Osteoblast (primary cell): ENCODE measurements around the gene PRMT3. TPM values are rescaled to one million over a fixed set of nuclear protein-coding genes. Genes with fewer than 3 reads are reported as not detected.

Source experiments
- DNase-seq: peaks from one replicate; pipeline ENCODE4 v3.0.0; 2011; ENCODE audit warnings: low spot score, mixed read lengths; ENCODE audit not compliant: insufficient read length; ENCODE audit errors: missing footprints
- H2AFZ ChIP-seq: 2 replicates; pipeline ENCODE4 v1.6.0; 2011; ENCODE audit warnings: mild to moderate bottlenecking, low read length
- H3K27ac ChIP-seq: 2 replicates; pipeline ENCODE4 v1.5.1; 2011; ENCODE audit warnings: mild to moderate bottlenecking, low read depth, low read length, moderate library complexity
- H3K27me3 ChIP-seq: 2 replicates; pipeline ENCODE4 v1.6.0; 2012; ENCODE audit warnings: mild to moderate bottlenecking, control low read depth, inconsistent platforms, low read length, moderate library complexity; ENCODE audit not compliant: insufficient read depth
- H3K36me3 ChIP-seq: 2 replicates; pipeline ENCODE4 v1.5.1; 2011; ENCODE audit warnings: mild to moderate bottlenecking, low read length, control low read depth, moderate library complexity; ENCODE audit not compliant: insufficient read depth
- H3K4me1 ChIP-seq: 2 replicates; pipeline ENCODE4 v1.5.1; 2011; ENCODE audit warnings: mild to moderate bottlenecking, low read length, control low read depth, moderate library complexity; ENCODE audit not compliant: insufficient read depth
- H3K4me2 ChIP-seq: 2 replicates; pipeline ENCODE4 v1.6.0; 2011; ENCODE audit warnings: mild to moderate bottlenecking, low read length; ENCODE audit not compliant: insufficient read depth
- H3K4me3 ChIP-seq: fragments of 200-600 bp; sonication (generic); 3 replicates; pipeline ENCODE4 v1.5.1; 2012; ENCODE audit warnings: mild to moderate bottlenecking, low read length, inconsistent platforms; ENCODE audit not compliant: insufficient read depth
- H3K79me2 ChIP-seq: 2 replicates; pipeline ENCODE4 v1.6.0; 2012; ENCODE audit warnings: mild to moderate bottlenecking, low read length, control low read depth, inconsistent platforms; ENCODE audit not compliant: insufficient read depth
- H3K9me3 ChIP-seq: 2 replicates; pipeline ENCODE4 v1.5.1; 2011; ENCODE audit warnings: low read depth, low read length, control low read depth
- H4K20me1 ChIP-seq: 2 replicates; pipeline ENCODE4 v1.6.0; 2012; ENCODE audit warnings: mild to moderate bottlenecking, low read length, control low read depth; ENCODE audit not compliant: insufficient read depth
- total RNA-seq: library from RNA; depleted of rRNA; stranded (reverse); fragments of >200 nt; gene quantifications from 2 replicates; pipeline ENCODE4 v1.2.3, GENCODE V29; 2012
- TF ChIP-seq, protein P1 (sequence below): IDR thresholded peaks from 2 replicates; pipeline ENCODE4 v1.5.1; 2011; ENCODE audit warnings: mild to moderate bottlenecking, low read depth, low read length, moderate library complexity; ENCODE audit errors: extremely low read depth

The PRMT3 gene
- total RNA-seq, 1 donor: 20.6 TPM

DNA sequence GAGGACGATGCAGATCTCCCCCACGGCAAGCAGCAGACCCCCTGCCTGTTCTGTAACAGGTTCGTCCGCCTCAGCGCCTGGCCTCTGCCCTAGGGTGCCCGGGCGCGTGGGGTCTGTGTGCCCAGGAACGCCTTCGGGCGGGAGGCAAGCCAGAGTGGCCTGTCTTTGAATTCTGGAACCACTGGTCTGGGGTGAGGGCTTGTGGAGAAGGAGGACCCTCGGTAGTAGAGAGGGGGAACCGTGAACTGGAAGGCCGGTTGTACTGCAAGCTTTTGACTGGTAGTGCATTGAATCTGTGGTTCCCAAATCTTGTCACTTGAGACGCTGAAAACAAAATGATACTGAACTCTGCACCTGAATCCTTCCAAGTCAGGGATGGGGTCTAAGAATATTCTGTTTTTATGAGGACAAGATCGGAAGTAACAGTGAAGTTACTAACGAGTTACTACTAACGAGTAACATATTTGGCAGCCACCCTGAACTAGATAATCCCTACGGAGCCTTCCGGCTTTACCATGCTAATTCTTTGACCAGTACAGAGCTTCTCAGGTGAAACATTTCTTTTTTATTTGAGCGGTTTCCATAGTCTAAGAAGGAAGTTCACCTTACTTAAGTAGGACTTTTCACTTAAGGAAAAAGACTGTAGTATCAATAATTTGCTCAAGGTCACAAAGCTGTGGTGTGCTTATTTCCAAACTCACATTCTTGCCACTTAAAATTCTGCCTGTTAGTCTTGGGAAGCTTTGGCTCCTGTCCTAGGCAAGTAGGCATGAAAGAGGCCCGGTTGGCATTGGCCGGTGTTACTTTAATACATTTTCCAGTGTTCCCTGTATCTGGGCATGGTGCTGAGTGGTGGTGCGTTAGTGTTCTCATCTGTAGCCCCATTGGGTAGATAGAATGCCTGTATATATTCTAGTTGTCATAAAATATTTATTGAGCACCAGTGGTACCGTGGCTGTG, 860 bp downstream of the PRMT3 start:
- DNase-seq: peak; percentile 54
- TF ChIP-seq, protein P1, sequence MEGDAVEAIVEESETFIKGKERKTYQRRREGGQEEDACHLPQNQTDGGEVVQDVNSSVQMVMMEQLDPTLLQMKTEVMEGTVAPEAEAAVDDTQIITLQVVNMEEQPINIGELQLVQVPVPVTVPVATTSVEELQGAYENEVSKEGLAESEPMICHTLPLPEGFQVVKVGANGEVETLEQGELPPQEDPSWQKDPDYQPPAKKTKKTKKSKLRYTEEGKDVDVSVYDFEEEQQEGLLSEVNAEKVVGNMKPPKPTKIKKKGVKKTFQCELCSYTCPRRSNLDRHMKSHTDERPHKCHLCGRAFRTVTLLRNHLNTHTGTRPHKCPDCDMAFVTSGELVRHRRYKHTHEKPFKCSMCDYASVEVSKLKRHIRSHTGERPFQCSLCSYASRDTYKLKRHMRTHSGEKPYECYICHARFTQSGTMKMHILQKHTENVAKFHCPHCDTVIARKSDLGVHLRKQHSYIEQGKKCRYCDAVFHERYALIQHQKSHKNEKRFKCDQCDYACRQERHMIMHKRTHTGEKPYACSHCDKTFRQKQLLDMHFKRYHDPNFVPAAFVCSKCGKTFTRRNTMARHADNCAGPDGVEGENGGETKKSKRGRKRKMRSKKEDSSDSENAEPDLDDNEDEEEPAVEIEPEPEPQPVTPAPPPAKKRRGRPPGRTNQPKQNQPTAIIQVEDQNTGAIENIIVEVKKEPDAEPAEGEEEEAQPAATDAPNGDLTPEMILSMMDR: no peak

DNA sequence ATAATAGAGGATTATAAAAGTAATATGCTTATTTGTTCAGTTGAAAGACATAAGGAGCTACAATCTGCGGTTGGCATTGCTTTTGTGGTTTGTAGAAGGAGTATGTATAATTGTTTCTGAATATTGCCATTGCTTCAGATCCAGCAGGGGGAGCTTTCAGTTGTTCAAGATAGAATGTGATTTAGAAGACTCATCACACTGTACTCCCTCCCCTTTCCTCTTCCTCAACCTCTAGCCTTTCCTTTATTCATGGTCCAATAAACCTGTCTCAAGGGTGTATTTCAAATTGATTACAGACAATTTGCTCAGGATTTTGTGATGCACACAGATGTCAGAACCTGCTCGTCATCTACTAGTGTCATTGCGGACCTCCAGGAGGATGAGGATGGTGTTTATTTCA, 9.8 kb downstream of the PRMT3 start:
- TF ChIP-seq, protein P1: peak; percentile 75
- Histone ChIP-seq H3K4me1 (no peaks in the 10 kb centered on the region), H3K4me2 (no peak overlapping the region), H3K36me3 (peaks cover 3% of the 10 kb centered on the region), H3K27me3 (no peaks in the 10 kb centered on the region), H3K9me3 (no peaks in the 10 kb centered on the region), H3K4me3 (no peak overlapping the region), H4K20me1 (no peaks in the 10 kb centered on the region), H3K79me2 (no peaks in the 10 kb centered on the region), H2AFZ (no peak overlapping the region), H3K27ac (no peak overlapping the region)
- peak; percentile 50 for DNase-seq

More for the DNA sequence above, 860 bp downstream of the PRMT3 start:
- peak overlapping the region; percentile 94 for H2AFZ ChIP-seq
- peaks cover 12% of the 10 kb centered on the region for H3K79me2 ChIP-seq
- H3K27me3 ChIP-seq: no peaks in the 10 kb centered on the region
- peak overlapping the region; percentile 87 for H3K27ac ChIP-seq
- peak overlapping the region; percentile 86 for H3K4me3 ChIP-seq
- no peaks in the 10 kb centered on the region for H3K9me3 ChIP-seq
- no peaks in the 10 kb centered on the region for H4K20me1 ChIP-seq
- peaks cover 7% of the 10 kb centered on the region for H3K4me1 ChIP-seq
- H3K4me2 ChIP-seq: peak overlapping the region; percentile 99
- H3K36me3 ChIP-seq: peaks cover 6% of the 10 kb centered on the region

DNA sequence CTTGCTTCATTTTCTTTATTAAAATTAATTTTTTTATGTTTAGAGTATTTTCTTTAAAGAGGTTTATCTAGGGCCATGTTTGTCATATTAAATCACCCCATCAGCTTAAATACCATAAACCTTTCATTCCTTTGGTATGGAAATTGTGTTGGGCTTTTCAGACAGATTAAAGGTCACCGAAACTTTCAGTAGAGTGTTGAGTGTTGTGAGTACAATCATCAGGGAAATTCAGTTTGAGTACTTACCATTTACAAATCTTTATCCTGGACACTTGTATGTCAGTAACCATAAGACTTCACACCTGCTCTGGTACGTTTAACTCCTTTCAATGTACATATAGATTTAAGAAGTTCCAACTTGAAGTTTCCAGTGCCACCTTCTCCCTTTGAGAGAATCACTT, 12.0 kb downstream of the PRMT3 start:
- Histone ChIP-seq H3K4me2 (no peak overlapping the region), H3K36me3 (peaks cover 3% of the 10 kb centered on the region), H3K27me3 (no peaks in the 10 kb centered on the region), H3K4me3 (no peak overlapping the region), H3K27ac (no peak overlapping the region), H2AFZ (no peak overlapping the region), H3K79me2 (no peaks in the 10 kb centered on the region), H3K9me3 (no peaks in the 10 kb centered on the region), H3K4me1 (no peaks in the 10 kb centered on the region), H4K20me1 (no peaks in the 10 kb centered on the region)
- peak; percentile 52 for DNase-seq
- TF ChIP-seq, protein P1: no peak

DNA sequence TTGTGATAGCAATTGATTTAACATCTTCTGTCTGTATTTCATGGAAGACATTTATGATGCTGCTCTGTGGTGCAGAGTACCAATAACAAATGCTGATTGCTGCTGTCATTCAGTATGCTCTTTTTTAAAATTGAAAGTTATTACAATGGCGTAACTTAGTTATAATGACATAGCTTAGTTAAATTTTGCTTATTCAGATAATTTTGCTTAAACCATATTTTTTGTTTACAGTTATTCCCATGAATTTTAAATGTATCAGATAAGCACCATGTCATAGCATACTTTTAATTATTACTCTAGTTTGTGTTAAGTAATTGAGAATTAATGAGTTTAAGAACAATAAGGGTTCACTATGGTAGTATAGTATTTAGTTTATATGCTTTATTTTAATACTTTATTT, 15.5 kb downstream of the PRMT3 start:
- H3K4me1 ChIP-seq: no peaks in the 10 kb centered on the region
- H3K27ac ChIP-seq: no peak overlapping the region
- H2AFZ ChIP-seq: no peak overlapping the region
- no peaks in the 10 kb centered on the region for H3K79me2 ChIP-seq
- no peaks in the 10 kb centered on the region for H3K9me3 ChIP-seq
- no peaks in the 10 kb centered on the region for H3K27me3 ChIP-seq
- DNase-seq: no peak
- TF ChIP-seq, protein P1: no peak
- no peak overlapping the region for H3K4me2 ChIP-seq
- H4K20me1 ChIP-seq: no peaks in the 10 kb centered on the region
- H3K4me3 ChIP-seq: no peak overlapping the region
- peaks cover 19% of the 10 kb centered on the region for H3K36me3 ChIP-seq
